GDM1 (cell line): ENCODE data around the gene MRPL1.
"Not testable (repeated sequence)": the region's sequence is repeated elsewhere in the genome, so short reads cannot be mapped to it uniquely, and the experiment has no call there.

Experiments used
- DNase-seq: peaks from one replicate; lab custom pipeline; 2025; lab: John Stamatoyannopoulos, UW

Gene MRPL1

DNA sequence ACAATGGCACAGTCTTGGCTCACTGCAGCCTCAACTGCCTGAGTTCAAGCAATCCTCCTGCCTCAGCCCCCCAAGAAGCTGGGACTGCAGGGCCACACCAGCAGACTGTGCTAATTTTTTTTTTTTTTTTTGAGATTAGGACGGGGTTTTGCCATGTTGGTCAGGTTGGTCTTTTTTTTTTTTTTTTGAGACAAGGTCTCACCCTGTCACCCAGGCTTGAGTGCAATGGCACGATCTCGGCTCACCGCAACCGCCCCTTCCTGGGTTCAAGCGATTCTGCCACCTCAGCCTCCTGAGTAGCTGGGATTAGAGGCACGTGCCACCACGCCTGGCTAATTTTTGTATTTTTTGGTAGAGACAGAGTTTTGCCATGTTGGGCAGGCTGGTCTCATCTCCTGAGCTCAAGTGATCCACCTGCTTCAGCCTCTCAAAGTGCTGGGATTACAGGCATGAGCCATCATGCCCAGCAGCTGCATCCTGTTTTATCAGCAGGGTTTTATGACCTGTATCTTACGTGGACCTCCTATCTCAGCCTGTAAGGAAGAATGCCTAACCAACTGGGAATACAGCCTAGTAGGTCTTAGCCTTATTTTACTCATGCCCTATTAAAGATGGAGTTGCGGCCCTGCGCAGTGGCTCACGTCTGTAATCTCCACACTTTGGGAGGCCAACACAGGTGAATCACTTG lies 13.2 kb upstream of the MRPL1 start:
- no peak for DNase-seq

- peak; percentile 81 for DNase-seq
Measured at GRCh38 chr4:77852892-77853495, 9.6 kb upstream of the MRPL1 start.

- DNase-seq = no peak
Measured at GRCh38 chr4:77854431-77855111, 8.1 kb upstream of the MRPL1 start.

DNA sequence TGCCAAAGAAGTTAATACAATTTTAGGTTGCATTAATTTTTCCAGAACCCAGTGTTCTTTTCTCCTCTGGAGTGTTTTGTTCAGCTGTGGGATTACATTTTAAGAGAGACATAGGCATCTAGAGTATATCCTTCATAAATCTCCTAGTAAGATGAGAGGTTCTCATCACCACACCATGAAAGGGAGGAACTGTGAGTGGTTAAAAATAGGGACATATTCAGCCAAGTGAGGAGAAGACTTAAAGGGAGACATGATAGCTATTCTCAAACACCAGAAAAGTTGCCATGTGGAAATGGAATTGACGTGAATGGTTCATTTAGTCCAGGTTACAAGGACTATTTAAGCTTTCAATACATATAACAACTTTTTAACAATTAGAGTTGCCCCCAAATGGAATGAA lies 6.5 kb upstream of the MRPL1 start:
- DNase-seq = no peak

- DNase-seq = no peak
Measured at GRCh38 chr4:77859256-77859655, 3.4 kb upstream of the MRPL1 start.

- DNase-seq = no peak
Measured at GRCh38 chr4:77861495-77861894, 1.1 kb upstream of the MRPL1 start.

DNA sequence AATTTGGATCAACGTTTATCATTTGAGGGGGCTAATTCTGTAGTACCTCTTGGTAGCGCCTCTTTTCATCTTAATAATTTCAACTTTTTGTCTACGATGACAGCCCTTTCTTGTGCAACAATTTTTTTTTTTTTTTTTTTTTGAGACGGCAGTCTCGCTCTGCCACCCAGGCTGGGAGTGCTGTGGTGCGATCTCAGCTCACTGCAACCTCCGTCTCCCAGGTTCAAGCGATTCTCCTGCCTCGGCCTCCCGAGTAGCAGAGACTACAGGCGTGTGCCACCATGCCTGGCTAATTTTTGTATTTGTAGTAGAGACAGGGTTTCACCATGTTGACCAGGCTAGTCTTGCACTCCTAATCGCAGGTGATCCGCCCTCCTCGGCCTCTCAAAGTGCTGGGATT lies 711 bp downstream of the MRPL1 start:
- not testable (repeated sequence) for DNase-seq

DNA sequence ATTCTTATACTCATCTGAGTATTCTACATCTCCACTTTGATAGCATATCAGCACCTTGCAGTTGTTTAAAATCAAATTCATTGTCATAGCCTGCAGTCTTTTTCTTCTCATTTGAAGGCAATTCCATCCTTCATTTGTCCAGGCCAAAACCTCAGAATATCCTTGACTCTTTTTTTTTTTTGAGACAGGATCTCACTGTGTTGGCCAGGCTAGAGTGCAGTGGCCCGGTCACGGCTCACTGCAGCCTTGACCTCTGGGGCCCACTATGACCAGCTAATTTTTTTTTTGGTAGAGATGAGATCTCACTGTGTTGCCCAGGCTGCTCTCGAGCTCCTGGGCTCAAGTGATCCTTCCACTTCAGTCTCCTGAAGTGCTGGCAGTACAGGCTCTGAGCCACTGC lies 2.6 kb downstream of the MRPL1 start:
- no peak for DNase-seq

DNA sequence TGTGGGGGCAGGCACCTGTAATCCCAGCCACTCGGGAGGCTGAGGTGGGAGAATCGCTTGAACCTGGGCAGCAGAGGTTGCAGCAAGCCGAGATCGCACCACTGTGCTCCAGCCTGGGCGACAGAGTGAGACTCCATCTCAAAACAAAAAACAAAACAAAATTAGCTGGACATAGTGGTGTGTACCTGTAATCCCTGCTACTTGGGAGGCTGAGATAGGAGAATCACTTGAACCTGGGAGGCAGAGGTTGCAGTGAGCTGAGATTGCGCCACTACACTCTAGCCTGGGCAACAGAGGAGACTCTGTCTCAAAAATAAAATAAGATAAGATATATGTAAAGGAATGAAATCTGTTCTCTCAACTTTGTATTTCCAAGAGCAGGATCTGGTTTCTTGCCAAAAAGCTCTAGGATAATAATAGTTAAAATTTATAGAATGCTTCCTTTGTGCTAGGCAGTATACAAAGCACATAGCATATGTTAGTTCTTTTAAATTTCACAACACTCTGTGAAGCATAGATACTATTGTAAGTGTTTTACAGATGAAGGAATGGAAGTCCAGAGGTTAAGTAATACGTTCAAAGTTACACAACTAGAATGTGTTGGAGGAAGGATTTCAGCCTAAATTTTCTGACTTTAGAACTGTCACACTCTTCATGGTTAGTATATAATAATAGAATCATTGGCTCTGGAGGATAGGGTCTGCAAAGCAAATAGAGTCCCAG lies 10.3 kb downstream of the MRPL1 start:
- no peak for DNase-seq

DNA sequence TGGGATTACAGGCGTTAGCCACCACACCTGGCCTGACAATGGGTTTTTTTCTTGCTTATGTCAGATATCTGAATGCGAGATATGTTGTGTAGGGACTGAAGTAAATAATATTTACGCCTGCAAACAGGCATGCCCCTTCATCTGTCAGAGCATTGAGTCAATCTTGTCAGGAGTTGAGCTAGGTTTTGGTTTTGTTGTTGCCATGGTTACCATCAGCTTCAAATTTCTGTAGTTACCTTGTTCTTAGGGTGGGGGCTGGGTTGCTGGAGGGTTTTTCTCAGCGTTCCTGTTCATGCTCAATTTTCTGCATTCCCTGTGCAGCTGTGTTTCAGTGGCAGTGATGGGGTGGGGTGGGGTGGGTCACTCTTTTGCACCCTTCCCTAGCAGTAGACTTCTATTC lies 14.5 kb downstream of the MRPL1 start:
- no peak for DNase-seq

DNA sequence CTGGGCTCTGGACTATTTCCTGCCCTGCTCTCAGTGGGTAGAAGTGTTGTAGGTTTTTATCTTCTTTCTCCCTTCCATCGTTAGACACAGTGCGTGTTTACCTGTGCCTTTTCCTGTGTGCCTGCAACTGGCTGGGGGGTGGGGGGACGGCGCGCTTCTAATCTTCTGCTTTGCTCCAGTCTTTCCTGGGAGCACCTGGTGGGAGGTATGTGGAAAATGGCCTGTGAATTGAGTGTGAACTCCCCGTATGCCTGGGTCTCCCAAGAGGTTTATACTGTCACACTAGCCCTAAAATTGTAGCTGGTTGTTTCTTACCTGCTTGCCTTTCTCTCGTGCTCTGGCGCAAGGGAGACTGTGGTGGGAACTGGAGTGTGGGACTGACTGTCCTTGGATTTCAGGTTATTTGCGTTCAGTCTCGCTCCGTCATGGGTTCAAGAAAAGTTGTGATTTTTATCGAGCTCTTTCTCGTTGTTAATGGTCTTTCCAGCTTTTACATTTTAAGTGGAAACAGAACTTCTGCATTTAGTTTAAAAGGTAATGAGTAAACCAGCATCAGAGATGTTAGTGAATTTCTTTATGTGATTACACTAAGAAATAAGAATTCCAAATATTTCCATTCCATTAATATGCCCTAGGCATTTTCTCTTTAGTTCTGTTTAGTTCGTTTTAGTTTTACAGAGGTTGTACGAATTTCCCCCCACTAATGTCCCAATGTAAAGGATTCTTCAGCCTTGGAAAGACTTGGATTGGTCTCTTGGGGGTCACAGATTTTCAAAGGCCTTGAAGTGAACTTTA lies 15.3 kb downstream of the MRPL1 start:
- no peak for DNase-seq

DNA sequence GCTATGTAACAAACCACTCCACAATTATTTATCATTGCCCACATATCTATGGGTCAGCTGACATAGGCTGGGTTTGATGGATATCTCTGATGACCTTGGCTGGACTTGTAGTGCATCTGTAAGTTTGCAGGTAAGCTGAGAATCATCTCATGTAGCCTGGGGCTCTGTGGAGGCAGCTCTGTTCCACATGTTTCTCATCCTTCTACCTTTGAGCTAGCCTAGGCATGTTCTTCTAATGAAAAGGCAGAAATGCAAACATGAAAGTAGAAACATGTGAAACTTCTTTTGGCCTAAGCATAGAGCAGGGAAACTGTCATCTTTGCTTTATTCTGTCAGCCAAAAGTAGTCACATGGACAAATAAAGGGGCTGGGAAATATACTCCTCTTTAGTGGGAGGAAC lies 18.2 kb downstream of the MRPL1 start:
- no peak for DNase-seq

DNA sequence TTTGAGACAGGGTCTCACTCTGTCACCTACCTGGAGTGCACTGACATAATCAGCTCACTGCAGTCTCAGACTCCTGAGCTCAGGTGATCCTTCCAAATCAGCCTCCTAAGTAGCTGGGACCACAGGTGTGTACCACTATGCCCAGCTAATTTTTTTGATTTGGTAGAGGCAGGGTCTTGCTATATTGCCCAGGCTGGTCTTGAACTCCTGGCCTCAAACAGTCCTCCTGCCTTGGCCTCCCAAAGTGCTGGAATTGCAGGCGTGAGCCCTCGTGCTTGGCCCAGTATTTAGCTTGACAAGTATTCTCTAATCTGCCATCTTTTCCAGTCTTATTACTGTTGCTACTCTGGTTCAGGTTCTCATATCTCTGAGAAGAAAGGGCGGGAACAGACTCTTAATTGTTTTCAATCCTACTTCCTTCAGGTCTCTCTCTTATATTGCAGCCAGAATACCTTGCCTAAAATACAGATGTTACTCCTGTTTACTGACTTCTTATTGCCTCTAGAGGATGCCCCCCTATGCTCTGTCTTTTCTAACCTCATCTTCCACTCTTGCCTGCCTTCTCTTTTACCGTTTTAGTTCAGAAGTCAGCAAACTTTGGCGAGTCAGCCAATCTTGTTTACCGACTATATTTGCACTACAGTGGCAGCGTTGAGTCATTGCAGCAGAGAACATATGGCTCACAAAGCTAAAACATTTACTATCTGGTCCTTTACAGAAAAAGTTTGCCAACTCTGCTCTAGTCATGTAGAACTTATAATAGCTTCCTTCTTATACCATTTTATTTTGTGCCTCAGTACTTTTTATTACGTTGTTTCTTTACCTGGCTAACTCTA lies 19.0 kb downstream of the MRPL1 start:
- DNase-seq = no peak

DNA sequence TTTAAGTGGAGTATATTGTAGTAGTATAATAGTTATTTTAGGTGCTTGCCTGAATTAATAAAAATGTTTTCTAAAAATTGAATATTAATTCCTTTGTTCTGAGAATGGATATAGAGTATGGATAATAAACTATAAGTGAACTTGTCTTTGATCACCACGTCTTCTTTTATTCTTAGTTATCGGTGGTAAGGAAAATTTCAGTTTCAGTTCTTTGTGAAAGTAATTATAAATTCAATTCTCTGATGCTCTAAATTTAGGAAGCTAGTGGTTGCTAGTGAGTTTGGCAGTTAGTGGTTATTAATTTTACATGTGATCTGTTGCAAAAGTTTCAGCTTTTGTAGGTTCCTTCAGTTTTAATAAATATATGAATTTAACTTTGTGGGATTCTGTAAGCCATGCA lies 30.8 kb downstream of the MRPL1 start:
- DNase-seq = no peak

DNA sequence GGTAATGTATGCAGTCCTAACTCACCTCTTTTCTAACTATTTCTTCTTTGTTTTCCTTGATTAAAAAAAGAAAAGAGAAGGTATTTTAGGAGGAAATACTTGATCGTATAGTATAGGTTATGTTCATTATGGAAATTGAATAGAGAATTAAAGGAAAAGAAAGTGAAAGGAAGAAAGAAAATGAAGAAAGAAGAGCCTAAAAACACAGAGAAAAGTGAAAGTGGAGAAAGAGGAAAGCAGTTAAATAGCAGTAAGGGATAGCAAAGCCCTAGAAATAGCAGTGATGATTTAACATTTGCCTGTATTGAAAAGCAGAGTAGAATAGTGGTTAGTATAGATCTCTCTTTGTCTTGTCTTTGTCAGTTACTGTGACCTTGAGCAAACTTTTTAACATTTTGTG lies 37.0 kb downstream of the MRPL1 start:
- no peak for DNase-seq

GRCh38 chr4:77903186-77903585 lies 40.6 kb downstream of the MRPL1 start:
- DNase-seq = no peak

- no peak for DNase-seq
Measured at GRCh38 chr4:77905651-77906263, 43.1 kb downstream of the MRPL1 start.

GRCh38 chr4:77910676-77911075 lies 48.0 kb downstream of the MRPL1 start:
- no peak for DNase-seq

DNA sequence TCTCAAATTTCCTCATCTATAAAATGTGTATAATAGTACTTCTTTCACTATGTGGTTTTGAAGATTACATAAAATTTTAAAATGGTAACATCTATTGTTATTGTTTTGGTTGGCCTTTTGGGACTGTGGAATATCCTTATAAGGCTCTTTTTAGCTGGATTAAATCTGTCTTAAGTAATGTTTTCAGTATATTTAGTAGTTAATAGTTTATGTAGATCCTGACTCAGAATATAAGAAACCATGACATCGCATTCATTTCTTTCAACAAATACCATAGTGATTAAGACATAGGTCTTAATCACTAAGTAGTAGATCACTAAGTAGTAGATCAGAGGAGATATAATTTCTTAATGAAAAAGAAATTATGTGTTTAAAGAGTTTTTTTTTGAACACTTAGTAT lies 48.5 kb downstream of the MRPL1 start:
- DNase-seq = no peak

- no peak for DNase-seq
Measured at GRCh38 chr4:77911842-77912450, 49.3 kb downstream of the MRPL1 start.
